ENCODE results near the gene CAMK2D.

- TF ChIP-seq CTCF (IDR thresholded peaks at IDR 0.05; ENCODE audit: poor library complexity), result no peak
- no peak for TF ChIP-seq EZH2 (IDR thresholded peaks at IDR 0.05; ENCODE audit: borderline replicate concordance)
- no peak for TF ChIP-seq EZH2phosphoT487 (IDR thresholded peaks at IDR 0.05; ENCODE audit: low read depth, severe bottlenecking, unreplicated experiment)
These were observed 17.8 kb downstream of the CAMK2D start for GRCh38 chr4:113743690-113744089.

Data from hepatocyte (in vitro differentiated cells).